Fibroblast of villous mesenchyme (primary cell): ENCODE measurements around the gene DCAF8. TPM values are rescaled to one million over a fixed set of nuclear protein-coding genes. Genes with fewer than 3 reads are reported as not detected.

Experiments
- DNase-seq: peaks from one replicate; pipeline ENCODE4 v3.0.0-alpha.2; 2010; ENCODE audit warnings: low read depth
- H3K4me3 ChIP-seq: 2 replicates; pipeline ENCODE4 v1.5.1; 2011; ENCODE audit warnings: low read depth, mild to moderate bottlenecking, low read length
- CTCF ChIP-seq: IDR thresholded peaks from 2 replicates; pipeline ENCODE4 v1.5.1; 2012; ENCODE audit warnings: low read depth, mild to moderate bottlenecking, low read length; ENCODE audit not compliant: insufficient read depth
- total RNA-seq: library from RNA; depleted of rRNA; stranded (reverse); fragments of >200 nt; gene quantifications from 2 replicates; pipeline ENCODE4 v1.2.3, GENCODE V29; 2012

The DCAF8 gene
- total RNA-seq: 68.6 and 75.1 TPM in 2 replicates

DNA sequence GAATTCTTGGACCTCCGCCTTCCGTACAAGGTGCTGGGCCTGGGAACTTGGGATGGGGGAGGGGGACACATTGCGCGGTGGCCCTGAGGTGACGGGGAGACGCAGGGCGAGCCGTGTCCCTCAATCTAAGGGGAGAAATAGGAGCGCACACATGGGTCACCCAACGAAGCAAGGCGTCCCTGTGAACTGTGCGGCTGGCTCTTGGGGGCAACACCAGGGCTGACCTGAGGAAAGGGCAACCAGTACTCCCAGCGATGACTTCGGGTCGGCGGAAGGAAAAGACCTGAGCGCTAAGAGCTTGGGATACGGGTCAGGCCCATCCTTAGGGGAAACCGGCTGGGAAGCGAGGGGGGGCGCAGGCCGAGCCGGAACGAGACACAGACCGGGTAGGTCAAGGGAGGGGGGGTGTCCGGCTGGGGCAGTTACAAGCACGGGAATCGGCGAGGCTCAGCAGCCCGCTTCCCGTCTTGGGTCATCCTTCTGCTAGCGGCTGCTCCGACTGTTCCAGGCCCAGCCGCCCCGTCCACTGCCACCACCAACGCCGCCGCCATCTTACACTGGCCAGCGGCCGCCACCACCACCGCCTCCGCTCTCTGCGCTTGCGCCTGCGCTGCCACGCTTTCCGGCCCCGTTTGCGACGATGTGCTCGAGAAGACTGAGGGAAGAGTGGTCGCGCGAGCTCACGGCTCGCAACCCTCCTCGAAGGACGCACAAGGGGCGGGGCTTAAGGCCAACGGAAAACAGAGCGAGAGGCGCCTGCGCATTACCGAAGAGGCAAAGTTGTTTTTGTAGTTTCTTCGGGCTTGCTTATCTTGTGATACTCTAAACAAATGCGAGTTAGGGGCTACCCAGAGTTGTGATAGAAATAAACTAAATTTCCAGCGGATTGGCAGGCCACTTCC lies at the start of gene DCAF8:
Gene DCAF8 (minus strand): TSS at position 657 of the 902 bp plus-strand sequence. CDS start 18,541 bp downstream, outside the sequence.
- peak within 1 kb of the TSS; percentile 100 for H3K4me3 ChIP-seq
- TF ChIP-seq CTCF: no peak

DNA sequence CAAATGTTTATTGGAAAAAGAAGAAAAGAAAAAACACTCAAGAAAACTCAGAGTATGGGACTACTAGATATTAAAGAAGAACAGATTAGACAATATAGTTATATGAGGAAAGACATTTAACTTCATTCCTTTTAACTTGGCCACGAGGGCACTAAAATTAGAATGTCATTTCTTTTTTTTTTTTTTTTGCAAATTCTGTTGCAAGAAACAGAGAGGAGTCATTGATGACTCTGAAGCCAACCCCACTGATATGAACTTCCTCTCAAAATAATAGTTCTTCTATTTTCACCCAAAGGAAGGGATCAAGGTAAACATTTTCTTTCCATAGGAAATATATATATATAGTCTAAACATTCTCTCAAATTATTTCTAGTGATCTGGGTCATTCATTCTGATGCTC lies 47.2 kb upstream of the DCAF8 start:
- no peak for TF ChIP-seq CTCF
- H3K4me3 ChIP-seq: no peak overlapping the region
- no peak for DNase-seq

More for the DNA sequence above, at the start of gene DCAF8:
- peak; percentile 98 for DNase-seq

GRCh38 chr1:160309185-160309557 lies 46.8 kb upstream of the DCAF8 start:
- no peak for TF ChIP-seq CTCF
- H3K4me3 ChIP-seq: no peak overlapping the region
- no peak for DNase-seq

- DNase-seq: no peak
Measured at GRCh38 chr1:160308451-160309184, 46.3 kb upstream of the DCAF8 start.

DNA sequence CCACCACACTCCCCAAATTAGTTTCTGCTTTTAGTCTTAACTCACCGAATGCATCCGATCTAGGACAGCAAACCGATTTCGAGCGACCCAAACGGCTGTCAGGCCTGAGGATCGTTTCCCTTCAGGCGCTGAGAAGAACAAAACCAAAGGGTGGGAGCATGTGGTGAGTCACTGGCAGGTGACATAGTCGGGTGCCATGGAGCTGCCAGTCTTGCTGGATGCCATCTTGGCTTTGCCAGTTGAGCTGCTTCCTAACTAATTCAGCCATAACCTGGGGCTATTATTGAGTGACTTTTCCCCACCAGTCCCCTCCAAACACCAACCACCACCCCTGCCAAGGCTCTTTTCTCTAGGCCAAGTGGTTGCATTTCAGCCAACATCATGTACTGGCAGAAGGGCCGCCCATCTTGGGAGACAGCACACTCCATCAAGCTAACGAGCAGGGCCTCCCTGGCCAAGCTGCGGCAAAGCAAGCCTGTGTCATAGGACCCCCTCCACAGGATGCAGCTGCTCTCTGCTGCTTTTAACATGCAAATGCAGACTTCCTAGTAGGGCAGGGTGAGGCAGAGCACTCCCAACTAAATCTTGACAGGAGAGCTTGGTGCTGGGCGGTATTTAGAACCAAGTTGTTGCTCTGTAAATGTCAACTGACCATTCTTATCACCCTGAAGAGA lies 44.9 kb upstream of the DCAF8 start:
- TF ChIP-seq CTCF: no peak
- H3K4me3 ChIP-seq: no peak overlapping the region
- no peak for DNase-seq

More at GRCh38 chr1:160308451-160309184, 46.3 kb upstream of the DCAF8 start:
- H3K4me3 ChIP-seq: no peak overlapping the region
- TF ChIP-seq CTCF: no peak

- no peak for DNase-seq
- TF ChIP-seq CTCF: no peak
- H3K4me3 ChIP-seq: no peak overlapping the region
Measured at GRCh38 chr1:160300173-160300572, 37.8 kb upstream of the DCAF8 start.
